Measurements from ENCODE around the gene QRICH1.
A peak's percentile ranks its signal among the peaks of the same experiment; 100 is the strongest.

Gene QRICH1, protein sequence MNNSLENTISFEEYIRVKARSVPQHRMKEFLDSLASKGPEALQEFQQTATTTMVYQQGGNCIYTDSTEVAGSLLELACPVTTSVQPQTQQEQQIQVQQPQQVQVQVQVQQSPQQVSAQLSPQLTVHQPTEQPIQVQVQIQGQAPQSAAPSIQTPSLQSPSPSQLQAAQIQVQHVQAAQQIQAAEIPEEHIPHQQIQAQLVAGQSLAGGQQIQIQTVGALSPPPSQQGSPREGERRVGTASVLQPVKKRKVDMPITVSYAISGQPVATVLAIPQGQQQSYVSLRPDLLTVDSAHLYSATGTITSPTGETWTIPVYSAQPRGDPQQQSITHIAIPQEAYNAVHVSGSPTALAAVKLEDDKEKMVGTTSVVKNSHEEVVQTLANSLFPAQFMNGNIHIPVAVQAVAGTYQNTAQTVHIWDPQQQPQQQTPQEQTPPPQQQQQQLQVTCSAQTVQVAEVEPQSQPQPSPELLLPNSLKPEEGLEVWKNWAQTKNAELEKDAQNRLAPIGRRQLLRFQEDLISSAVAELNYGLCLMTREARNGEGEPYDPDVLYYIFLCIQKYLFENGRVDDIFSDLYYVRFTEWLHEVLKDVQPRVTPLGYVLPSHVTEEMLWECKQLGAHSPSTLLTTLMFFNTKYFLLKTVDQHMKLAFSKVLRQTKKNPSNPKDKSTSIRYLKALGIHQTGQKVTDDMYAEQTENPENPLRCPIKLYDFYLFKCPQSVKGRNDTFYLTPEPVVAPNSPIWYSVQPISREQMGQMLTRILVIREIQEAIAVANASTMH

DNA sequence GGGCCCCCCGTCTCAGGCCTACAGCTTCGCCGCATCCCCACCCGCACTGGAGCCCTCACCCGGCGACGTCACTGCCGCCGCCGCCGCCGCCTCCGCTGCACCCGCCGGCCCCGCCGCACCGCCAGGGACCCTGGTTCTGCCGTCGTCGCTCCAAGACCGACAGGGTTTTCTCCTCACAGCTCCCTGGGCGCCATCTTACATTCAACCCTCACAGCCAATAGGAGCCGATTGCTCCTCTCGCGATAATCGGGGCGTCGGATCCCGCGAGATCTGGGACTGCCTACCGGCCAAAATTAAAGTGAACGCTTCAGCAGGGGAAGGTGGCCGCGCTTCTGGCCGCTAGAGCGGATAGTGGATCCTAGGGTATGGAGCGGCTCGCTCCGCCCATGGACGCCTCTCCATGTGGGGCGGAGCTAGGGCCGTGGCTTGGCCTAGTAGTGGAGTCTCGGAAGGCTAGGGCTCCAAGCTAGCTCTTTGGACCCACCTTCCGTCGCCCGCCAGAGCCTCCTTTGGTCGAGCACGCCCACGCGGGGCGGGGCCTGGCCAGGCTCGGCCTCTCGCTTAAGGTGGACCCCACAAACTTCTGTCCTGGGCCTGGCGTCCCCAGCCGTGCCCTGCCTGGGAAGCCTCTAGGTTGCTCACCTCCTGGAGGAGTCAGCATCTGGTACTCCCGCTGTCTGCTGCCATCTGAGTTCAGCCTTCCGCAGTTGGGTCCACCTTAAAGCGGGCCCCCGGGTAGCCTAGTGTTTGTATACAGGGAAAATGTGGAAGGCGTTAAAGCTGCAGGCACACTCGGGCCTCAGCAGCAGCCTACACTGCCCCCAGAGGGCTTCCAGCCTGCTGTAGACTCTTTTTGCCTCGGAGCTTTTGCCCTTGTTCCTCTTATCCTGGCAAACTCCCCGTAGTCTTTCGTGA, at the start of gene QRICH1:
TSS of gene QRICH1 (minus strand) at position 219 of the 915 bp plus-strand sequence. CDS start 17,054 bp downstream, outside the sequence.
- TF ChIP-seq TCF12 (IDR thresholded peaks at IDR 0.05; ENCODE audit: low read depth) (peak; percentile 10; the same call in 1 of the 2 replicates), MAX (IDR thresholded peaks at IDR 0.05) (peak; percentile 94), CREB1 (IDR thresholded peaks at IDR 0.05; ENCODE audit: low read depth) (no peak), EGR1 (IDR thresholded peaks at IDR 0.05) (peak; percentile 93), FOXM1 (IDR thresholded peaks at IDR 0.05; ENCODE audit: borderline replicate concordance, low read depth) (no peak), CEBPB (IDR thresholded peaks at IDR 0.05) (0 out of 2 replicates have a peak, but pooled peaks have one; percentile 18), TAF1 (IDR thresholded peaks at IDR 0.05; ENCODE audit: low read depth) (peak; percentile 84), RAD21 (IDR thresholded peaks at IDR 0.05; ENCODE audit: low read depth) (peak; percentile 52), EP300 (IDR thresholded peaks at IDR 0.05; ENCODE audit: borderline replicate concordance) (no peak), TEAD4 (IDR thresholded peaks at IDR 0.05) (peak; percentile 30; the same call in 1 of the 2 replicates), ZBTB7A (IDR thresholded peaks at IDR 0.05; ENCODE audit: low read depth) (no peak), YY1 (IDR thresholded peaks at IDR 0.05; ENCODE audit: low read depth) (peak; percentile 96)
- TF ChIP-seq, protein P1, sequence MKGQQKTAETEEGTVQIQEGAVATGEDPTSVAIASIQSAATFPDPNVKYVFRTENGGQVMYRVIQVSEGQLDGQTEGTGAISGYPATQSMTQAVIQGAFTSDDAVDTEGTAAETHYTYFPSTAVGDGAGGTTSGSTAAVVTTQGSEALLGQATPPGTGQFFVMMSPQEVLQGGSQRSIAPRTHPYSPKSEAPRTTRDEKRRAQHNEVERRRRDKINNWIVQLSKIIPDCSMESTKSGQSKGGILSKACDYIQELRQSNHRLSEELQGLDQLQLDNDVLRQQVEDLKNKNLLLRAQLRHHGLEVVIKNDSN (IDR thresholded peaks at IDR 0.05) = no peak; the same call in 1 of the 2 replicates

GRCh38 chr3:49140080-49140479, 46.2 kb upstream of the QRICH1 start:
- no peak for TF ChIP-seq FOXM1 (IDR thresholded peaks at IDR 0.05; ENCODE audit: borderline replicate concordance, low read depth)
- no peak for TF ChIP-seq CREB1 (IDR thresholded peaks at IDR 0.05; ENCODE audit: low read depth)
- no peak for TF ChIP-seq NFIC (IDR thresholded peaks at IDR 0.05)
- no peak for TF ChIP-seq EGR1 (IDR thresholded peaks at IDR 0.05)
- TF ChIP-seq, protein P2, sequence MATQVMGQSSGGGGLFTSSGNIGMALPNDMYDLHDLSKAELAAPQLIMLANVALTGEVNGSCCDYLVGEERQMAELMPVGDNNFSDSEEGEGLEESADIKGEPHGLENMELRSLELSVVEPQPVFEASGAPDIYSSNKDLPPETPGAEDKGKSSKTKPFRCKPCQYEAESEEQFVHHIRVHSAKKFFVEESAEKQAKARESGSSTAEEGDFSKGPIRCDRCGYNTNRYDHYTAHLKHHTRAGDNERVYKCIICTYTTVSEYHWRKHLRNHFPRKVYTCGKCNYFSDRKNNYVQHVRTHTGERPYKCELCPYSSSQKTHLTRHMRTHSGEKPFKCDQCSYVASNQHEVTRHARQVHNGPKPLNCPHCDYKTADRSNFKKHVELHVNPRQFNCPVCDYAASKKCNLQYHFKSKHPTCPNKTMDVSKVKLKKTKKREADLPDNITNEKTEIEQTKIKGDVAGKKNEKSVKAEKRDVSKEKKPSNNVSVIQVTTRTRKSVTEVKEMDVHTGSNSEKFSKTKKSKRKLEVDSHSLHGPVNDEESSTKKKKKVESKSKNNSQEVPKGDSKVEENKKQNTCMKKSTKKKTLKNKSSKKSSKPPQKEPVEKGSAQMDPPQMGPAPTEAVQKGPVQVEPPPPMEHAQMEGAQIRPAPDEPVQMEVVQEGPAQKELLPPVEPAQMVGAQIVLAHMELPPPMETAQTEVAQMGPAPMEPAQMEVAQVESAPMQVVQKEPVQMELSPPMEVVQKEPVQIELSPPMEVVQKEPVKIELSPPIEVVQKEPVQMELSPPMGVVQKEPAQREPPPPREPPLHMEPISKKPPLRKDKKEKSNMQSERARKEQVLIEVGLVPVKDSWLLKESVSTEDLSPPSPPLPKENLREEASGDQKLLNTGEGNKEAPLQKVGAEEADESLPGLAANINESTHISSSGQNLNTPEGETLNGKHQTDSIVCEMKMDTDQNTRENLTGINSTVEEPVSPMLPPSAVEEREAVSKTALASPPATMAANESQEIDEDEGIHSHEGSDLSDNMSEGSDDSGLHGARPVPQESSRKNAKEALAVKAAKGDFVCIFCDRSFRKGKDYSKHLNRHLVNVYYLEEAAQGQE (IDR thresholded peaks at IDR 0.05; ENCODE audit: low read depth) = no peak
- TF ChIP-seq YY1 (IDR thresholded peaks at IDR 0.05; ENCODE audit: low read depth) = no peak
- no peak for TF ChIP-seq TAF1 (IDR thresholded peaks at IDR 0.05; ENCODE audit: low read depth)
- no peak for TF ChIP-seq CEBPB (IDR thresholded peaks at IDR 0.05)

DNA sequence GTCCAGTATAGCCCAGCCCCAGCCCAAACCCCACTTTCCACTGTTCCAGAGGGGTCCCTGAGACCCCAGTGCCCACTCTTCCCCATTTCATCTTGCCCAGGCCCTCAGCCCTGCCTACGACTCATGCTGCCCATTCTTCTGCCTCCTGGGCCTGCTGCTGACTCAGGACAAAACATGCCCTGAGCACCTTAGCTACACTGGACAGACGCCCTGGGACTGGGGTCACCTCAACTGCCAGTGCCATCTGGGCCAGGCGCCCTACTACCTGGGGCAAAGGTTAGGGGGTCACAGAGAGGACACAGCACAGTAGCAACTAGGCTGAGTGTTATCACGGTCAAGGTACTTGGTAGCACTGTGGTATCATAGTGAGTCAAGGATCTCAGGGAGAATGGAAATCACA, 41.6 kb upstream of the QRICH1 start:
- TF ChIP-seq TEAD4 (IDR thresholded peaks at IDR 0.05) = no peak
- no peak for TF ChIP-seq EP300 (IDR thresholded peaks at IDR 0.05; ENCODE audit: borderline replicate concordance)
- TF ChIP-seq TAF1 (IDR thresholded peaks at IDR 0.05; ENCODE audit: low read depth) = no peak
- no peak for TF ChIP-seq EGR1 (IDR thresholded peaks at IDR 0.05)
- TF ChIP-seq ZBTB7A (IDR thresholded peaks at IDR 0.05; ENCODE audit: low read depth) = no peak
- TF ChIP-seq TCF12 (IDR thresholded peaks at IDR 0.05; ENCODE audit: low read depth) = no peak
- no peak for TF ChIP-seq MAX (IDR thresholded peaks at IDR 0.05)
- TF ChIP-seq CEBPB (IDR thresholded peaks at IDR 0.05) = no peak
- no peak for TF ChIP-seq YY1 (IDR thresholded peaks at IDR 0.05; ENCODE audit: low read depth)
- TF ChIP-seq, protein P2 (IDR thresholded peaks at IDR 0.05; ENCODE audit: low read depth) = no peak
- no peak for TF ChIP-seq RAD21 (IDR thresholded peaks at IDR 0.05; ENCODE audit: low read depth)

DNA sequence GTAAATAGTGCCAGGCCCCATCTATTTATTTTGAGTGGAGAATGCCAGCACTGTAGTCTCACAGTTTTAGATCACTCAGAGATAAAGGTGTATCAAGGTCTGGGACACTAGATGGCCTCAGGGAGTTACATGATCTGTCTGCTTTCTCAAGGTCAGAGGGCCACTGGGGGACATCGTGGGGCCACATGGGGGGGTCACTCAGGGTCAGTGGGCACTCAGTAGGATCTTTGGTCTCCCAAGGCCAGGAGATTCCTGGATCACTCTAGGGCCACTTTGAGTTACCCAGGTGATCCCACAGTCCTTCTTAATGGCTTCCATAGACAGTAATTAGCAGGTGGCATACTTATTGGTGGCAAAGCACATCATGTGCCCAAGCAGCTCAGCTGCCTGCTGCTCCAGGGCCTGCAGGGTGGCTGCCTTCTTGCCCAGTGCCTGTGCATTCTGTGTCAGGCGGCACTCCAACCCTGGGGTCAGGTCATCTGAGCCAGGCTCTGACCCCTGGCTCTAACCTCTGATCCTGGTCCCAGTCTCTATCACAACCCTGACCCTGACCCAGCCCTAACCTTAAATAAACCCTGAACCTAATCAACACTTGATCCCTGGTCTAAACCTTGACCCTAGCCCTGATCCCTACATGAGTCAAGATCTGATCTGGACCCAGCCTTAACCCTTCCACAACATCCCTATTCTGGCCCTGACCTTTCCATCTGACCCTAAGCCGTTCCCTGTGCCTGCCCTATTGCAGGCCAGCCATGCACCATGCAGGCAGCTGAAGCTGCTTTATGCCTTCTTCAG, 40.8 kb upstream of the QRICH1 start:
- TF ChIP-seq MAX (IDR thresholded peaks at IDR 0.05) = no peak
- TF ChIP-seq RAD21 (IDR thresholded peaks at IDR 0.05; ENCODE audit: low read depth) = peak; percentile 19; the same call in 1 of the 2 replicates

Data from Ishikawa (cell line).